Testis (tissue), 3 donors: Measurements from ENCODE around the gene RASGRF1. TPM values are rescaled to one million over a fixed set of nuclear protein-coding genes. Genes with fewer than 3 reads are reported as not detected.
A peak's percentile ranks its signal among the peaks of the same experiment; 100 is the strongest.

Source experiments
- DNase-seq: peaks from one replicate; pipeline ENCODE4 v3.0.0-alpha.2; 2019
- H3K27ac ChIP-seq, 2 donors: fragments of 200-600 bp; sonication (generic); one replicate each; pipeline ENCODE4 v1.5.1; 2019
- H3K27me3 ChIP-seq: fragments of 200-600 bp; sonication (generic); one replicate; pipeline ENCODE4 v1.5.1; 2019
- H3K36me3 ChIP-seq: fragments of 200-600 bp; sonication (generic); one replicate; pipeline ENCODE4 v1.5.1; 2017; ENCODE audit warnings: low read depth; ENCODE audit errors: missing control alignments
- H3K4me1 ChIP-seq: fragments of 200-600 bp; sonication (generic); one replicate; pipeline ENCODE4 v1.5.1; 2019
- H3K4me3 ChIP-seq, 2 donors: fragments of 200-600 bp; sonication (generic); one replicate each; pipeline ENCODE4 v1.5.1; 2017 to 2019
- H3K9me3 ChIP-seq: fragments of 200-600 bp; sonication (generic); one replicate; pipeline ENCODE4 v1.5.1; 2017
- POLR2A ChIP-seq: fragments of 450-650 bp; IDR thresholded peaks from one replicate; pipeline ENCODE4 v1.6.1; 2017; ENCODE audit warnings: antibody characterized with exemption, mild to moderate bottlenecking, moderate library complexity
- WGBS, 2 donors: methylation state at CpG; one replicate each; pipeline ENCODE4 v1.1.5; 2018; 5-methylcytosine and 5-hydroxymethylcytosine counted together
- intact Hi-C: fragments of 100-400 bp; cut with DNase I; formaldehyde crosslinking; loops from one replicate; pipeline ENCODE4 v1.15.1; 2023; ENCODE audit warnings: low total_unique reads
- polyA plus RNA-seq: library from polyadenylated mRNA; stranded (reverse); fragments of 350-450 nt; fragmentation: Illumina TruSeq; extraction: RNeasy Lipid Tissue Mini Kit (QIAGEN cat#74804); gene quantifications from one replicate; pipeline ENCODE4 v1.2.3, GENCODE V29; 2014; ENCODE audit warnings: low read depth, low replicate concordance; ENCODE audit not compliant: insufficient read depth
- total RNA-seq, 2 donors: library from RNA; depleted of rRNA; stranded (reverse); fragments of >200 nt; gene quantifications; one replicate each; pipeline ENCODE4 v1.2.3, GENCODE V29; 2016
- TF ChIP-seq, protein P1 (sequence below), 3 experiments: fragments of 450-650 bp in 2 of 3; fragments of 200-600 bp in 1 of 3; sonication (generic) in 1 of 3; IDR thresholded peaks; one replicate each; pipeline ENCODE4 v1.5.1; 2016 to 2019; ENCODE audit warnings: antibody characterized with exemption in 3 of 3, mild to moderate bottlenecking in 2 of 3, moderate library complexity in 1 of 3

The RASGRF1 gene
- total and polyA plus RNA-seq, 3 donors from 2014 or later = 2.6 to 3.3 (median 3.1) TPM

DNA sequence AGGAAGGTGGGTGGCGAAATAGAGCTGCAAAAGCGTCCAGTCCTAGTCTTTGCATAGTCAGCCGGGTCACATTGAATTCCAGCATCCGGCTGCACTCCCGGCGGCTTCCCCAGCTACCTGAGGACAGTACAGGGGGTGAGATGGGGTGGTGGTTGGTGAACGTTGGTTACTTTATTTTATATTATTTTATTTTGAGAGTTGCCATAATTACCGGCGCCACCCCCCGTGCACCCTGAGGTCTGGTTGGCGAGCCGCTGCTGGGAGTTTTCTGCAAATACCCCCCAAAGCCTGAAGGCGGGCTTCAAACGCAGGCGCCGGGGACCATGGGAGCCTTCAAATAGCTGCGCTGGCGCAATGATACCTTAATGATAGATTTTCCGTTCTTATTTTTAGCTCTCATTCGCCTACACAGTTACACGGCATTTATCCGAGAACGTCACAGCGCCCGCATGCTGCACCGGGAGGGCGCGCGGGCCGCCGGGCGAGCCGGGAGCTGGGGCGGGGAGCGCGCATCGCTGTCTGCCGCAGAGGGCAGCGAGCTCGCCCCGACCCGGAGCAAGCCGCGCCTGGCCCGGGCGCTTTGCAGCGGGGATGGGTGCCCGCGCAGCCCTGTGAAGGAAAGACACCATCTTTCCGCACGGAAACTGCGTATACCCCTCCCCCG lies 756 bp upstream of the RASGRF1 start:
- Histone ChIP-seq H3K27me3 (no peaks in the 10 kb centered on the region), H3K27ac (no peak overlapping the region), H3K36me3 (no peaks in the 10 kb centered on the region), H3K9me3 (no peaks in the 10 kb centered on the region), H3K4me1 (peaks cover 10% of the 10 kb centered on the region), H3K4me3 (peak overlapping the region; percentile 32 to 45)
- no peak for DNase-seq
- TF ChIP-seq, protein P1, sequence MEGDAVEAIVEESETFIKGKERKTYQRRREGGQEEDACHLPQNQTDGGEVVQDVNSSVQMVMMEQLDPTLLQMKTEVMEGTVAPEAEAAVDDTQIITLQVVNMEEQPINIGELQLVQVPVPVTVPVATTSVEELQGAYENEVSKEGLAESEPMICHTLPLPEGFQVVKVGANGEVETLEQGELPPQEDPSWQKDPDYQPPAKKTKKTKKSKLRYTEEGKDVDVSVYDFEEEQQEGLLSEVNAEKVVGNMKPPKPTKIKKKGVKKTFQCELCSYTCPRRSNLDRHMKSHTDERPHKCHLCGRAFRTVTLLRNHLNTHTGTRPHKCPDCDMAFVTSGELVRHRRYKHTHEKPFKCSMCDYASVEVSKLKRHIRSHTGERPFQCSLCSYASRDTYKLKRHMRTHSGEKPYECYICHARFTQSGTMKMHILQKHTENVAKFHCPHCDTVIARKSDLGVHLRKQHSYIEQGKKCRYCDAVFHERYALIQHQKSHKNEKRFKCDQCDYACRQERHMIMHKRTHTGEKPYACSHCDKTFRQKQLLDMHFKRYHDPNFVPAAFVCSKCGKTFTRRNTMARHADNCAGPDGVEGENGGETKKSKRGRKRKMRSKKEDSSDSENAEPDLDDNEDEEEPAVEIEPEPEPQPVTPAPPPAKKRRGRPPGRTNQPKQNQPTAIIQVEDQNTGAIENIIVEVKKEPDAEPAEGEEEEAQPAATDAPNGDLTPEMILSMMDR (IDR thresholded peaks at IDR 0.05) = no peak
- TF ChIP-seq POLR2A = no peak
- WGBS, 2 donors = 1 to 5% methylated on average over 16 to 53 of the region's 53 CpGs
- intact Hi-C loops = no loop called here

DNA sequence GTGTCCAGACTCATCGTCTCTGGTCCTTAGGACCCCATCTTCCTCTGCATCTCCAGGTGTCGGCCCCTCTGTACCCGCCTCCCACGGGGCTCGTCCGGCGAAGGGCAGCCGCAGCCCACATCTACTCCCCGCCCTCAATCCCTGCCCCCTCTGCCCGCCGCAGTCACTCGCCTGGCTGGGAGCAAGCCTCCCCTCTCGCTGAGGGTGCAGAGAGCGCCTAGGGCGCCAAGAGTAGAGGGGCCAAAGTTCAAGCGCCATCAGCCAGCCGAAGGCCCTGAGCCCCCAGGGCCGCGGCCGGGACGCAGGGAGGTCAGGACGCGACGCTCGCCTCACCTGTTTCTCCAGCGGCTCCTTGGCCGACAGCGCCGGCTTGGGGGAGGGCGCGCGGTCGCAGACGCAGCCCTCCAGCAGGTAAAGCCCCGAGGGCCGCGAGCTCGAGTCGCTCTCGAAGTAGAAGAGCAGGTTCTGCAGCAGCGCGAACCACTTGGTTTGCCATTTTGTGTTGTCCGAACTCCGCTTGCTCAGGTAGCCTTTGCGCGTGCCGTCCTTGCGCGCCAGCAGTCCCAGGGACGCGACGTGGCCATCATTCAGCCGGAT lies 592 bp downstream of the RASGRF1 start:
- no peaks in the 10 kb centered on the region for H3K27me3 ChIP-seq
- H3K4me3 ChIP-seq = peak overlapping the region; percentile 4 to 45
- H3K27ac ChIP-seq = no peak overlapping the region
- no peaks in the 10 kb centered on the region for H3K9me3 ChIP-seq
- intact Hi-C loops = no loop called here
- DNase-seq = no peak
- TF ChIP-seq, protein P1 (IDR thresholded peaks at IDR 0.05) = no peak
- TF ChIP-seq POLR2A = no peak
- H3K36me3 ChIP-seq = no peaks in the 10 kb centered on the region
- peaks cover 10% of the 10 kb centered on the region for H3K4me1 ChIP-seq
- WGBS, 2 donors = 1 to 3% methylated on average over 8 to 53 of the region's 53 CpGs

DNA sequence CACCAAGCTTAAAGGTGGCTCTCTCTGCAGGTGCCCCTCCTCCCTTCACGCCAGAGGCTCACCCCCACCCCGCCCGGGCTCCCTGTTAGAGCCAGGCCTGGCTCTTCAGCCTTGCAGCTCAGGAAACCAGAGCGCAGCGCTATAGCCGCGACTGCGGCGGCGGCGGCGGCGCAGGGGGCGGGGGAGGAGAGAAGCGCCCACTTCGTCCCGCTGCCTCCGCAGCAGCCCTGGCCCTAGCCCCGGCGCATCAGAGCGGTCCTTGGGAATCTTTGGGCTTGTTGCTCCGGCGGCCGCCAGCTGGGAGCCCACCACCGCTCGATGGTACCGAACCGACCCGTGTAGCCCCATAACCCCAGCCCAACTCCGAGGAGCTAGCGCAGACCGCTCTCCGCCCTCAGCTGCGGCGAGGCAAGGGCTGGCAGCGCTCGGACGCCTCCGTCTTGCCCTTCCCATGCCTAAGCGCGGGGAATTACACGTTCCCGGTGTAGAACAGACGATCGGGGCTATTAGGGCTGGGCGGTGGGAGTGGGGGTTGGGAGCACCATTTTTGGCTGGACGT lies 1.2 kb downstream of the RASGRF1 start:
- intact Hi-C loops = no loop called here
- WGBS, 2 donors = 0 to 3% methylated on average over 14 to 47 of the region's 47 CpGs
- Histone ChIP-seq H3K4me1 (peaks cover 10% of the 10 kb centered on the region), H3K27me3 (no peaks in the 10 kb centered on the region), H3K36me3 (no peaks in the 10 kb centered on the region), H3K4me3 (peak overlapping the region in 1 of 2 donors; percentile 45), H3K9me3 (no peaks in the 10 kb centered on the region), H3K27ac (no peak overlapping the region)
- TF ChIP-seq POLR2A = no peak
- TF ChIP-seq, protein P1 (IDR thresholded peaks at IDR 0.05) = no peak
- no peak for DNase-seq

DNA sequence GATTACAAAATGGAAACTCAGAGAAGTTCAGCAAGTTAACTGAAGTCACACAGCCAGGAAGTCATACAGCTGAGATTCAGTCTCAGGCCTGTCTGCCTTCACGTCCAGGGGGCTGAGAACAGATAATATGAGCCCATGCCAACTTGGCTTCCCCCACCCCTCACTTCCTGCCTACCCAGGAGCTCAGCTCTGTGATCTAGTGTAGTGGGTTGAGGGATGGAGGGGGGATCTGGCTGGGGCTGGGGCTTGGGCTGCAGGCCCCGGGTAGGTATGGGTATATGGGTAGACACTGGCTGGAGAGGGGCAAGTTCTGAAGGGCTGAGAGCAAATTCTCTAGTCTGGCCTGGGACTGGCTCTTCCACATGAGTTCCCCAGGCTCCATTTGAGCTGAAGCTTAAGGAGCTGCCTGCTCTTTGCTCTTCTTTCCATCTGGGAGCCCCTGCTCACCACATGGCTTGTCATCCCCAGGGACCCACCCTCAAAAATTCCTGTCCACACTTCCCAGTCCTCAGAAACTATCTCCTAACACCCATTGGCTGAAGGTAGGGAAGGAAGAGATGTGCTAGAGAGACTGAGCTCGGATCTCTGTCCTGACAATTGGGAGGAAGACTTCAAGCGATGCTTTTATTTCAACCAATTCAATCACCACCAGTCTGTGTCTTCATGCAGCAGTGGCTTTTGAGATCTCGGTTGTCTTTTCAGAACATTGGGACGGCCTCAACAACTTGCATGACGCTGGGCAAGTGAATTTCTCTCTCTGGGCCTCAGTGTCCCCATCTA lies 2.0 kb downstream of the RASGRF1 start:
- Histone ChIP-seq H3K4me3 (no peak overlapping the region), H3K36me3 (no peaks in the 10 kb centered on the region), H3K27ac (no peak overlapping the region), H3K4me1 (peaks cover 10% of the 10 kb centered on the region), H3K27me3 (no peaks in the 10 kb centered on the region), H3K9me3 (no peaks in the 10 kb centered on the region)
- WGBS, 2 donors = 40 to 43% methylated on average over 6 to 7 of the region's 7 CpGs
- TF ChIP-seq, protein P1 (IDR thresholded peaks at IDR 0.05) = no peak
- no peak for TF ChIP-seq POLR2A
- intact Hi-C loops = no loop called here
- DNase-seq = no peak
